GM18502 (cell line): ENCODE results near the gene RPS6KA2.
A peak's percentile ranks its signal among the peaks of the same experiment; 100 is the strongest.

ENCODE experiments used
- ATAC-seq: cut with Tn5 transposase; IDR thresholded peaks from one replicate; pipeline ENCODE4 v1.9.1; 2021; ENCODE audit warnings: mild to moderate bottlenecking; ENCODE audit not compliant: unreplicated experiment, poor library complexity

The RPS6KA2 gene

GRCh38 chr6:166627033-166627874 lies at the start of gene RPS6KA2:
Gene RPS6KA2 (minus strand): TSS chr6:166627251. CDS start chr6:166627019, 232 bp downstream.
- peak; percentile 87 for ATAC-seq

- ATAC-seq = no peak
Measured at GRCh38 chr6:166676270-166676860, 49.3 kb upstream of the RPS6KA2 start.

GRCh38 chr6:166675736-166676135 lies 48.7 kb upstream of the RPS6KA2 start:
- no peak for ATAC-seq

- no peak for ATAC-seq
Measured at GRCh38 chr6:166673309-166673708, 46.3 kb upstream of the RPS6KA2 start.

GRCh38 chr6:166672624-166673206 lies 45.7 kb upstream of the RPS6KA2 start:
- no peak for ATAC-seq

- ATAC-seq = no peak
Measured at GRCh38 chr6:166672146-166672545, 45.1 kb upstream of the RPS6KA2 start.

- ATAC-seq = no peak
Measured at GRCh38 chr6:166671434-166672081, 44.5 kb upstream of the RPS6KA2 start.

GRCh38 chr6:166670894-166671293 lies 43.8 kb upstream of the RPS6KA2 start:
- ATAC-seq = no peak

GRCh38 chr6:166670013-166670412 lies 43.0 kb upstream of the RPS6KA2 start:
- ATAC-seq = no peak

GRCh38 chr6:166667796-166668610 lies 41.0 kb upstream of the RPS6KA2 start:
- no peak for ATAC-seq

- ATAC-seq = no peak
Measured at GRCh38 chr6:166664135-166664534, 37.1 kb upstream of the RPS6KA2 start.

- ATAC-seq = no peak
Measured at GRCh38 chr6:166663568-166663967, 36.5 kb upstream of the RPS6KA2 start.

- no peak for ATAC-seq
Measured at GRCh38 chr6:166662690-166663089, 35.6 kb upstream of the RPS6KA2 start.

- no peak for ATAC-seq
Measured at GRCh38 chr6:166661327-166662085, 34.5 kb upstream of the RPS6KA2 start.

GRCh38 chr6:166660157-166660688 lies 33.2 kb upstream of the RPS6KA2 start:
- no peak for ATAC-seq

- no peak for ATAC-seq
Measured at GRCh38 chr6:166659581-166659980, 32.5 kb upstream of the RPS6KA2 start.

GRCh38 chr6:166658792-166659150 lies 31.7 kb upstream of the RPS6KA2 start:
- ATAC-seq = no peak

- ATAC-seq = no peak
Measured at GRCh38 chr6:166658115-166658791, 31.2 kb upstream of the RPS6KA2 start.

GRCh38 chr6:166657531-166657930 lies 30.5 kb upstream of the RPS6KA2 start:
- ATAC-seq = no peak
